IMR-90 (cell line): ENCODE measurements around the gene HCRTR2. TPM values are rescaled to one million over a fixed set of nuclear protein-coding genes. Genes with fewer than 3 reads are reported as not detected.

Experiments used
- ATAC-seq: fragments of 200-7000 bp; cut with Tn5 transposase; 2 replicates; pipeline ENCODE4 v1.9.1; 2020; ENCODE audit warnings: low read depth, mild to moderate bottlenecking, moderate library complexity
- BruUV-seq: library from RNA; stranded (reverse); fragments of 400-500 nt; replicated peaks from 2 replicates; lab custom pipeline; 2021; lab: Mats Ljungman, UMichigan
- CTCF ChIA-PET: fragments of 300-600 bp; formaldehyde crosslinking; extraction: SDS; loops from one replicate; lab custom pipeline; 2021; ENCODE audit warnings: antibody characterized with exemption; lab: Yijun Ruan, JAX
- POLR2A ChIA-PET: fragments of 300-600 bp; sonication (Branson Sonifier 250); formaldehyde crosslinking; loops from one replicate; lab custom pipeline; 2022; ENCODE audit warnings: antibody characterized with exemption; ENCODE audit not compliant: unreplicated experiment; lab: Charles Lee
- DNase-seq: peaks from one replicate; pipeline ENCODE4 v3.0.0; 2013
- H2AFZ ChIP-seq: replicated peaks from 2 replicates; pipeline ENCODE3; 2013; ENCODE audit warnings: low read length, mild to moderate bottlenecking; ENCODE audit not compliant: poor library complexity
- H2AK5ac ChIP-seq: 2 replicates; pipeline ENCODE4 v1.6.1; 2013; ENCODE audit warnings: low read depth, low read length, inconsistent platforms
- H2AK9ac ChIP-seq: replicated peaks from 2 replicates; pipeline ENCODE3; 2013; ENCODE audit warnings: mild to moderate bottlenecking, low read depth, low read length, moderate library complexity; ENCODE audit not compliant: poor library complexity
- H2BK120ac ChIP-seq: 2 replicates; pipeline ENCODE4 v1.6.1; 2013; ENCODE audit warnings: low read depth, low read length, inconsistent platforms
- H2BK15ac ChIP-seq: 3 replicates; pipeline ENCODE4 v1.6.1; 2013; ENCODE audit warnings: low read depth, low read length, inconsistent platforms
- H2BK20ac ChIP-seq: 2 replicates; pipeline ENCODE4 v1.6.1; 2013; ENCODE audit warnings: low read depth, mild to moderate bottlenecking, inconsistent platforms, low read length, moderate library complexity
- H2BK5ac ChIP-seq: 2 replicates; pipeline ENCODE4 v1.6.1; 2013; ENCODE audit warnings: mild to moderate bottlenecking, low read depth, low read length, inconsistent platforms; ENCODE audit not compliant: poor library complexity, severe bottlenecking
- H3K14ac ChIP-seq: replicated peaks from 2 replicates; pipeline ENCODE4 v1.6.1; 2013; ENCODE audit warnings: low read depth, low read length, inconsistent platforms
- H3K18ac ChIP-seq: 2 replicates; pipeline ENCODE4 v1.6.1; 2013; ENCODE audit warnings: low read depth, low read length, control low read depth
- H3K23ac ChIP-seq: 2 replicates; pipeline ENCODE4 v1.6.1; 2013; ENCODE audit warnings: low read depth, low read length, inconsistent platforms
- H3K27ac ChIP-seq: 2 replicates; pipeline ENCODE4 v1.5.1; 2013; ENCODE audit warnings: mild to moderate bottlenecking, control low read depth, low read length; ENCODE audit not compliant: insufficient read depth
- H3K27me3 ChIP-seq: 2 replicates; pipeline ENCODE4 v1.6.1; 2013; ENCODE audit warnings: low read length; ENCODE audit not compliant: control insufficient read depth, insufficient read depth
- H3K36me3 ChIP-seq: 2 replicates; pipeline ENCODE4 v1.6.1; 2013; ENCODE audit warnings: low read length, mixed read lengths; ENCODE audit not compliant: control insufficient read depth, insufficient read depth
- H3K4ac ChIP-seq: 2 replicates; pipeline ENCODE4 v1.6.1; 2013; ENCODE audit warnings: low read depth, low read length, inconsistent platforms
- H3K4me1 ChIP-seq: 2 replicates; pipeline ENCODE4 v1.6.1; 2013; ENCODE audit warnings: low read length, mixed read lengths; ENCODE audit not compliant: control insufficient read depth, insufficient read depth
- H3K4me2 ChIP-seq: 2 replicates; pipeline ENCODE4 v1.6.1; 2013; ENCODE audit warnings: low read depth, mild to moderate bottlenecking, control low read depth, low read length, moderate library complexity
- H3K4me3 ChIP-seq: 2 replicates; pipeline ENCODE4 v1.5.1; 2013; ENCODE audit warnings: low read depth, mild to moderate bottlenecking, control low read depth, low read length, moderate library complexity; ENCODE audit not compliant: insufficient read depth
- H3K56ac ChIP-seq: 2 replicates; pipeline ENCODE4 v1.6.1; 2013; ENCODE audit warnings: low read length, inconsistent platforms; ENCODE audit not compliant: insufficient read depth; ENCODE audit errors: extremely low read depth
- H3K79me1 ChIP-seq, 2 experiments: 2 replicates each; pipeline ENCODE4 v1.6.1; 2013; ENCODE audit warnings: low read length in 2 of 2, inconsistent platforms in 1 of 2, low read depth in 1 of 2
- H3K9ac ChIP-seq: 2 replicates; pipeline ENCODE4 v1.6.1; 2013; ENCODE audit warnings: low read depth, low read length, control low read depth
- H3K9me1 ChIP-seq: 2 replicates; pipeline ENCODE4 v1.6.1; 2013; ENCODE audit warnings: low read length, inconsistent platforms; ENCODE audit not compliant: insufficient read depth
- H3K9me3 ChIP-seq: 2 replicates; pipeline ENCODE4 v1.6.1; 2013; ENCODE audit warnings: low read length; ENCODE audit not compliant: control insufficient read depth, insufficient read depth
- H4K20me1 ChIP-seq: 2 replicates; pipeline ENCODE4 v1.6.1; 2013; ENCODE audit warnings: low read length, inconsistent platforms; ENCODE audit not compliant: insufficient read depth
- H4K5ac ChIP-seq: 2 replicates; pipeline ENCODE4 v1.6.1; 2013; ENCODE audit warnings: mild to moderate bottlenecking, low read depth, low read length, control low read depth
- H4K8ac ChIP-seq, 2 experiments: 2 replicates each; pipeline ENCODE4 v1.6.1; 2013; ENCODE audit warnings: low read depth in 2 of 2, low read length in 2 of 2, control low read depth in 1 of 2, inconsistent platforms in 1 of 2
- H4K91ac ChIP-seq: 2 replicates; pipeline ENCODE4 v1.6.1; 2013; ENCODE audit warnings: low read depth, low read length, inconsistent platforms; ENCODE audit not compliant: insufficient read depth
- MXI1 ChIP-seq: IDR thresholded peaks from 2 replicates; pipeline ENCODE4 v1.6.1; 2012; ENCODE audit warnings: low read depth, mild to moderate bottlenecking, low read length, moderate library complexity, borderline replicate concordance
- RAD21 ChIP-seq: IDR thresholded peaks from 2 replicates; pipeline ENCODE4 v1.6.1; 2012; ENCODE audit warnings: low read length, improper control_type of control experiment
- WGBS, 2 experiments: methylation state at CpG; one replicate each; pipeline versions ENCODE4 v1.1.5 to v1.1.7; 2013; ENCODE audit warnings: missing lambda C conversion rate in 2 of 2; ENCODE audit not compliant: insufficient read length in 1 of 2; ENCODE audit errors: extremely low coverage in 2 of 2; 5-methylcytosine and 5-hydroxymethylcytosine counted together
- dilution Hi-C: fragments of 300-500 bp; cut with HindIII; formaldehyde crosslinking; loops from one replicate; pipeline ENCODE4 v1.14.3; 2018; ENCODE audit warnings: low sequenced_read_pairs; ENCODE audit not compliant: unreplicated experiment
- in situ Hi-C: fragments of 300-500 bp; cut with MboI; formaldehyde crosslinking; loops from 3 replicates; pipeline ENCODE4 v1.14.3; 2019; ENCODE audit warnings: low sequenced_read_pairs, inconsistent platforms, mixed read lengths
- intact Hi-C: fragments of 100-400 bp; cut with micrococcal nuclease; formaldehyde crosslinking; loops from 2 replicates; pipeline ENCODE4 v1.10.0; 2022
- polyA plus RNA-seq, 3 experiments: library from polyadenylated mRNA; depleted of rRNA; stranded (reverse); fragments of >200 nt; gene quantifications; 2 replicates each; pipeline ENCODE4 v1.2.3, GENCODE V29; 2012; ENCODE audit warnings: low replicate concordance in 1 of 3
- total RNA-seq: library from RNA; depleted of rRNA; stranded (reverse); fragments of >200 nt; gene quantifications from 2 replicates; pipeline ENCODE4 v1.2.3, GENCODE V29; 2012

Gene HCRTR2
- total and polyA plus RNA-seq, 2 of the 4 experiments (the other 2 are of a cell fraction): not detected

DNA sequence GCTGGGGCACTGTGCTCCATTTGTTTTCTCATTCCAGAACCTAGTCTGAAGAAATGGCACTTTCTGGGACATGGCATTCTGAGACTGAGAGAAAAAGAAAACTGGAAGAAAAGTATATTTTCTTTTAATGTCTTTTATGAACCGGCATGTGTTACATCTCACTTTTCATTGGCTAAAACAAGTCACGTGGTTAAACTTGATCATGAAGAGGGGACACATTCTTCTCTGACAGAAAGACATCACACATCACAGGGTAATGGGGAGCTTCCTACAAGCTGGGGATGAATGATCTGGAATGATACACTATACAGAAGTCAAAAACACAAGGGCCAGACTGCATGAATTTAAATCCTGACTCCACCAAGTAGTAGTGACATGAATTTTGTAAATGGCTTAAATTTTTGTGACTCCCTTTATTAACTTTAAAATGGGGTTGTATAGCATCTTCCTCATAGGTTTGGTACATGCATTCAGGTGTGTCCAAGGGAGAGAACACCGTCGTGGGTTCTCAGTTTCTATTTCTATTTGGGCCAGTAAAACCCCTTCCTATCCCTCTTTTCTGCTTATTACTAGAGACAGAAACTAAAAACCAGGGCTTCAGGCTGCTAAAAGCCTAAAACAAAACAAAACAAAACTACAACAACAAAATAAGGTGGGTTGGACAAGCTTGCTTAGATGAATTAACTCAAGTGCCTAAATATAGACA lies 91.2 kb downstream of the HCRTR2 start:
- Histone ChIP-seq H2BK120ac (no peak overlapping the region), H3K79me1 (no peaks in the 10 kb centered on the region), H3K27ac (no peak overlapping the region), H3K9me1 (0 out of 2 replicates have a peak, but pooled peaks cover 2% of the 10 kb centered on the region), H3K56ac (no peak overlapping the region), H3K23ac (no peak overlapping the region), H3K9ac (no peak overlapping the region), H2AFZ (no peak overlapping the region), H3K14ac (no peak overlapping the region), H2AK5ac (no peak overlapping the region), H3K4me1 (no peaks in the 10 kb centered on the region), H2BK15ac (no peak overlapping the region), H4K91ac (no peak overlapping the region), H3K36me3 (no peaks in the 10 kb centered on the region), H2AK9ac (no peak overlapping the region), H4K20me1 (no peaks in the 10 kb centered on the region), H2BK5ac (no peak overlapping the region), H3K18ac (no peak overlapping the region), H3K4ac (no peak overlapping the region), H3K27me3 (no peaks in the 10 kb centered on the region), H2BK20ac (no peak overlapping the region), H4K5ac (no peak overlapping the region), H3K4me3 (no peak overlapping the region), H3K9me3 (no peaks in the 10 kb centered on the region), H4K8ac (no peak overlapping the region), H3K4me2 (no peak overlapping the region)
- DNase-seq: no peak
- no CpG with 5 or more reads among the region's 4 CpGs for whole genome bisulfite sequencing, 2 experiments
- TF ChIP-seq RAD21 (no peak), MXI1 (no peak)
- POLR2A ChIA-PET: no interaction called here
- in situ Hi-C loops (no loop called here), dilution Hi-C loops (no loop called here), intact Hi-C loops (no loop called here)
- no peak for ATAC-seq
- no TSS peak for BruUV-seq
- CTCF ChIA-PET: no interaction called here
